ENCODE data around the gene ZDHHC14. TPM values are rescaled to one million over a fixed set of nuclear protein-coding genes. Genes with fewer than 3 reads are reported as not detected.

ZDHHC14 gene
- polyA plus RNA-seq, 2 of the 4 experiments (the other 2 are of a cell fraction), result 2.2 to 2.8 TPM

DNA sequence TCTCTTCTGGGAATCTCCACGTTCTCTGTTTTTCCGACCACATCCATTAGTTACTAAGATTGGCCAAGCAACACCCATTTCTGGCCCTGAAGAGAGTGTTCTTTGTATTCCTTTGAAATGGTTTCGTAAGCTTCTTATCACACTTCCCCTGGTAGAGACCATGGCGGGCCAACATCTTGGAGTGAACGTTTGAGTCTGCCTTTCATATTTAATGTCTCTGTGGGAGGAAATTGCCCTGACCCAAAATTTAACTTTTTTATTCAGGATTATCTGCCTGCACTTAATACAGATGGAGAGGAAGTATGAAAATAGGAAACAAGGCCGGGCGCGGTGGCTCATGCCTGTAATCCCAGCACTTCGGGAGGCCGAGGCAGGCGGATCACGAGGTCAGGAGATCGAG is 265.0 kb downstream of the ZDHHC14 start (continued):
- TF ChIP-seq, protein P1, sequence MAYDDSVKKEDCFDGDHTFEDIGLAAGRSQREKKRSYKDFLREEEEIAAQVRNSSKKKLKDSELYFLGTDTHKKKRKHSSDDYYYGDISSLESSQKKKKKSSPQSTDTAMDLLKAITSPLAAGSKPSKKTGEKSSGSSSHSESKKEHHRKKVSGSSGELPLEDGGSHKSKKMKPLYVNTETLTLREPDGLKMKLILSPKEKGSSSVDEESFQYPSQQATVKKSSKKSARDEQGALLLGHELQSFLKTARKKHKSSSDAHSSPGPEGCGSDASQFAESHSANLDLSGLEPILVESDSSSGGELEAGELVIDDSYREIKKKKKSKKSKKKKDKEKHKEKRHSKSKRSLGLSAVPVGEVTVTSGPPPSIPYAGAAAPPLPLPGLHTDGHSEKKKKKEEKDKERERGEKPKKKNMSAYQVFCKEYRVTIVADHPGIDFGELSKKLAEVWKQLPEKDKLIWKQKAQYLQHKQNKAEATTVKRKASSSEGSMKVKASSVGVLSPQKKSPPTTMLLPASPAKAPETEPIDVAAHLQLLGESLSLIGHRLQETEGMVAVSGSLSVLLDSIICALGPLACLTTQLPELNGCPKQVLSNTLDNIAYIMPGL (CRISPR knock-in tag; IDR thresholded peaks at IDR 0.05; ENCODE audit: borderline replicate concordance), result no peak
- no peak for TF ChIP-seq CHD2 (IDR thresholded peaks at IDR 0.05; ENCODE audit: low read length, partially characterized antibody)
- TF ChIP-seq HOXA7 (CRISPR knock-in tag; IDR thresholded peaks at IDR 0.05), result no peak
- TF ChIP-seq EP300 (IDR thresholded peaks at IDR 0.05), result no peak
- no peak for TF ChIP-seq JUNB (IDR thresholded peaks at IDR 0.05)
- TF ChIP-seq HDAC2 (IDR thresholded peaks at IDR 0.05), result no peak

DNA sequence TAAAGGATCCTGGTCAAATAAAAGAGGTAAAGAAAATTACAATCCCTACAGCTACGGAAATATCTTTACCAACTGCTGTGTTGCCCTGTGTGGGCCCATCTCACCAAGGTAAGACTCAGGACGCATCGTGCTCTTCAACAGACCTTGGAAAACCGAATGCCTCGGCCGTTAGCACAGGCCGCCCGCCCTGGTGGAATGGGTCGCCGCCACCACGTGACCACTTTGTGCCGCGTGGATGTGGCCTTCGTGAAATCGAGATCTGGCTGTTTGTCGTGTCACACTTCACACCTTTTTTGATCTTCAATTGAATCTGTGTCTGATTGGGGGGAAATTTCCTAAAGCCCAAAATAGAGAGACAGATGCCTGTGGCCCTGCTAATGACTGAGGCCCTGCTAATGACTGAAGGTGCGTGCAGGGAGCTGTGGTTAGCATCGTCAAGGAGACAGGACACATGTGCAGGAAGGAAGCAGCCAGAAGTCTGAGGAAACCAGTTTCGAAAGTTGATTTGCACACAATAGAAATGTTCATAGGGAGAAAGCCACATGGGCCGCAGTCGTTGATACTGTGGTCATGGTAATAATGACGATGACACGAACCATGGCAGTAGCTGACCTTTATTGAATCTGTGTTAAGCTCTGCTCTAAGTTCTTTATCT is 266.4 kb downstream of the ZDHHC14 start:
- FAIRE-seq, result no peak

DNA sequence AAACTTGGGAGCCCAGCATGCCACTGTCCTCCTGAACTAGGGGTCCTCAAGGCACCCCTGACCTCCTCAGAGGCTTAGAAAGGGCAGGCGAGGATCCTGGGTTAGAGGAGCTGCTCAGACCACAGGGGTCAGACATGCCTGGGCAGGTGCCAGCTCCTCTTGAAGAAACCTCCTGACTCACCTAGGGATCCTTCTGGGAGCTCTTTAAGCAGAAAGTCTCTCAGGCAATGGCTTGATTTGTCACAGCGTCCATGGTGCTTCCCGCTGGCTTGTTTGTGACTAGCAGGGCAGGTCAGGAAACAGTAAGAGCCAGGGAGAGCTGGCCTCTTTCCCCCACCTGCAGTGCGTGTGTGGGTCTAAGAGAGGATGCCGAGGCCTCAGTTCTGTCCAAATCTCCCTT is 267.6 kb downstream of the ZDHHC14 start:
- DNase-seq (ENCODE audit: low read depth in 1 of 2, low spot score in 1 of 2) (no peak), ATAC-seq (no peak), FAIRE-seq (no peak)
- ChIA-PET CTCF (interaction anchor here (3.3 kb wide), 1 partner anchor 19 kb away, joined by 15 read pairs; no protein-coding TSS in a partner anchor), POLR2A (no interaction called here)
- Histone ChIP-seq H3K9me3 (no peaks in the 10 kb centered on the region), H3K4me3 (no peak overlapping the region), H3K27ac (peak overlapping the region in 1 of 2 experiments; percentile 53; a peak in 2 of 6 replicates), H3K4me1 (0 out of 3 replicates have a peak, but pooled peaks cover 4% of the 10 kb centered on the region), H3K4me2 (no peak overlapping the region)
- WGBS (ENCODE audit: missing lambda C conversion rate), result 79% methylated on average over 5 of the region's 5 CpGs
- no peak for TF ChIP-seq MAFK (IDR thresholded peaks at IDR 0.05; ENCODE audit: partially characterized antibody)
- TF ChIP-seq HOXA7 (CRISPR knock-in tag; IDR thresholded peaks at IDR 0.05), result no peak
- TF ChIP-seq, protein P1 (CRISPR knock-in tag; IDR thresholded peaks at IDR 0.05; ENCODE audit: borderline replicate concordance), result no peak
- no peak for TF ChIP-seq NFE2L2 (conservative IDR thresholded peaks at IDR 0.05; ENCODE audit: low read length)
- no peak for TF ChIP-seq ZFP36 (IDR thresholded peaks at IDR 0.05; ENCODE audit: borderline replicate concordance, partially characterized antibody)

More for the DNA sequence above, 266.4 kb downstream of the ZDHHC14 start:
- no peak for TF ChIP-seq MYC (IDR thresholded peaks at IDR 0.05; ENCODE audit: borderline replicate concordance, low read length)
- TF ChIP-seq POLR2A (IDR thresholded peaks at IDR 0.05; ENCODE audit: low read length), result no peak
- no peak for TF ChIP-seq RAD21 (conservative IDR thresholded peaks at IDR 0.05 in 1 of 2, IDR thresholded peaks at IDR 0.05 in 1 of 2)
- TF ChIP-seq ZSCAN20 (CRISPR knock-in tag; IDR thresholded peaks at IDR 0.05), result no peak
- TF ChIP-seq RFX5 (IDR thresholded peaks at IDR 0.05), result no peak
- TF ChIP-seq, protein P2, sequence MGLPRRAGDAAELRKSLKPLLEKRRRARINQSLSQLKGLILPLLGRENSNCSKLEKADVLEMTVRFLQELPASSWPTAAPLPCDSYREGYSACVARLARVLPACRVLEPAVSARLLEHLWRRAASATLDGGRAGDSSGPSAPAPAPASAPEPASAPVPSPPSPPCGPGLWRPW (IDR thresholded peaks at IDR 0.05), result no peak
- no peak for TF ChIP-seq MAFK (IDR thresholded peaks at IDR 0.05; ENCODE audit: partially characterized antibody)
- TF ChIP-seq CHD2 (IDR thresholded peaks at IDR 0.05; ENCODE audit: low read length, partially characterized antibody), result no peak
- TF ChIP-seq GATA3 (IDR thresholded peaks at IDR 0.05; ENCODE audit: borderline replicate concordance), result no peak
- no peak for TF ChIP-seq CEBPB (IDR thresholded peaks at IDR 0.05)
- TF ChIP-seq POLR2AphosphoS2 (conservative IDR thresholded peaks at IDR 0.05; ENCODE audit: low read length), result no peak
- DNase-seq (ENCODE audit: low read depth in 1 of 2, low spot score in 1 of 2), result no peak
- no peak for ATAC-seq
- 91% methylated on average over 23 of the region's 23 CpGs for WGBS (ENCODE audit: missing lambda C conversion rate)
- POLR2A ChIA-PET, result no interaction called here
- Histone ChIP-seq H3K4me1 (0 out of 3 replicates have a peak, but pooled peaks cover 4% of the 10 kb centered on the region), H3K27ac (no peak overlapping the region), H3K4me3 (no peak overlapping the region), H3K4me2 (no peak overlapping the region), H3K9me3 (no peaks in the 10 kb centered on the region)
- CTCF ChIA-PET, result interaction anchor here (3.3 kb wide), 1 partner anchor 20 kb away, joined by 15 read pairs; no protein-coding TSS in a partner anchor

Measured in A549 (cell line).